ENCODE data around the gene FOXE1. TPM values are rescaled to one million over a fixed set of nuclear protein-coding genes. Genes with fewer than 3 reads are reported as not detected.

The FOXE1 gene
- total and polyA plus RNA-seq, 12 donors: 0.78 TPM; not detected in 11

DNA sequence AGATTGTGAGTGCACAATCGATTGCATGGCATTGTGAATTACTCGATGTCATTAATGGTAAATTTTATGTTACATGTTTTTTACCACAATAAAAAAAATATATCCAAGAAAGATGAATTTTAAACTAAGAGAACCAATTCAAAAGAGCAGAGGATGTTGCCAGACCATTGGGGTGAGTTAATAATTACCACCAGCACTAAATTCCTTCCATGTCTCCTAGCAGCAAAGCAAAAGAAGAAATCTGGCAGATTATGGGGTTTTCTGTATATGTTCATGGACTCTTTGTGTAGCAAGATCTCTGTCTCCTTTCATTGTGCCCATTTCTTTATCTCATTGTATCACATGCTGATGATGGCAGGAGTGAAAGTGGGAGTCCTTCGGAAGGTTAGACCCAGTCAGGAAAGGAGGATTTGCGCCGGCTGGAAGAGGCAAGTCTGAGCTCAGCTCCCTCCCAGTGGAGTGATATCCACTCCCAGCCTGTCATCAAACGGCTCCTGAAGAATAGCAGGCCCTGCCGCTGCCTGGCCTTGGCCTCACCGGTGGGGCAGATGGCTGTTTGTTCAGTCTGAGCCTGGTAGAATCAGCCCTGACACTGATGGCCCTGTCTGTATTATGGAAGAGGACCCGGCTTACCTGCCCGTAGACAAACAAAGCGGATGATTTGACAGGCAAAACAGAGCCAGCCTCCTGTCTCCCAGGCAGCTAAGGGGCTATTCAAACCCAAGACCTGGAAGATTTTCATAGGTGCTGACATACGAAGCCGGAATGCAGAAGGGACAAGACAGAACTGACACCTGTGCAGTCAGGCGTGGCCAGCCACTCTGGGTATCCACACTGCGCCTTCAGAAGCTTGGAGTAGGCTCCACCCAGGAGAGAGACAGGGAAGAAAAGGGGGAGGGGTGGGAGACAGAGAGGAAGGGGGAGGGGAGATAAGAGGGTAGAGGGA lies 21.9 kb upstream of the FOXE1 start:
- H3K27ac ChIP-seq: no peak overlapping the region
- DNase-seq: peak in 2 of 7 donors; percentile 14 to 21
- no peaks in the 10 kb centered on the region for H3K36me3 ChIP-seq (replicated peaks in 1 of 2)
- no peak overlapping the region for H3K4me3 ChIP-seq
- intact Hi-C loops (cut with DNase I): no loop called here
- whole genome bisulfite sequencing, 4 donors: 49 to 66% (median 58%) methylated on average over 10 to 15 of the region's 15 CpGs
- H3K4me1 ChIP-seq (replicated peaks in 1 of 2): no peaks in the 10 kb centered on the region
- TF ChIP-seq, protein P1, sequence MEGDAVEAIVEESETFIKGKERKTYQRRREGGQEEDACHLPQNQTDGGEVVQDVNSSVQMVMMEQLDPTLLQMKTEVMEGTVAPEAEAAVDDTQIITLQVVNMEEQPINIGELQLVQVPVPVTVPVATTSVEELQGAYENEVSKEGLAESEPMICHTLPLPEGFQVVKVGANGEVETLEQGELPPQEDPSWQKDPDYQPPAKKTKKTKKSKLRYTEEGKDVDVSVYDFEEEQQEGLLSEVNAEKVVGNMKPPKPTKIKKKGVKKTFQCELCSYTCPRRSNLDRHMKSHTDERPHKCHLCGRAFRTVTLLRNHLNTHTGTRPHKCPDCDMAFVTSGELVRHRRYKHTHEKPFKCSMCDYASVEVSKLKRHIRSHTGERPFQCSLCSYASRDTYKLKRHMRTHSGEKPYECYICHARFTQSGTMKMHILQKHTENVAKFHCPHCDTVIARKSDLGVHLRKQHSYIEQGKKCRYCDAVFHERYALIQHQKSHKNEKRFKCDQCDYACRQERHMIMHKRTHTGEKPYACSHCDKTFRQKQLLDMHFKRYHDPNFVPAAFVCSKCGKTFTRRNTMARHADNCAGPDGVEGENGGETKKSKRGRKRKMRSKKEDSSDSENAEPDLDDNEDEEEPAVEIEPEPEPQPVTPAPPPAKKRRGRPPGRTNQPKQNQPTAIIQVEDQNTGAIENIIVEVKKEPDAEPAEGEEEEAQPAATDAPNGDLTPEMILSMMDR (IDR thresholded peaks at IDR 0.05): no peak
- TF ChIP-seq POLR2A (IDR thresholded peaks at IDR 0.05): no peak
- no peaks in the 10 kb centered on the region for H3K27me3 ChIP-seq
- H3K9me3 ChIP-seq (replicated peaks in 1 of 3): peaks cover 0 to 10% (median 0%) of the 10 kb centered on the region in 3 donors

- DNase-seq: no peak
- no peak overlapping the region for H3K27ac ChIP-seq
- no peaks in the 10 kb centered on the region for H3K36me3 ChIP-seq (replicated peaks in 1 of 2)
- peaks cover 0 to 10% (median 0%) of the 10 kb centered on the region in 3 donors for H3K9me3 ChIP-seq (replicated peaks in 1 of 3)
- no peak for TF ChIP-seq POLR2A (IDR thresholded peaks at IDR 0.05)
- TF ChIP-seq, protein P1 (IDR thresholded peaks at IDR 0.05): no peak
- no peaks in the 10 kb centered on the region for H3K27me3 ChIP-seq
- intact Hi-C loops (cut with DNase I): no loop called here
- H3K4me3 ChIP-seq: no peak overlapping the region
- no peaks in the 10 kb centered on the region for H3K4me1 ChIP-seq (replicated peaks in 1 of 2)
- WGBS, 4 donors: 57 to 74% (median 68%) methylated on average over 8 to 10 of the region's 10 CpGs
Measured at GRCh38 chr9:97831843-97832636, 21.0 kb upstream of the FOXE1 start.

- DNase-seq: no peak
- Histone ChIP-seq H3K27me3 (peaks cover 26% of the 10 kb centered on the region), H3K9me3 (replicated peaks in 1 of 3) (no peaks in the 10 kb centered on the region), H3K36me3 (replicated peaks in 1 of 2) (no peaks in the 10 kb centered on the region), H3K4me3 (no peak overlapping the region), H3K27ac (no peak overlapping the region), H3K4me1 (replicated peaks in 1 of 2) (no peaks in the 10 kb centered on the region)
- no peak for TF ChIP-seq POLR2A (IDR thresholded peaks at IDR 0.05)
- TF ChIP-seq, protein P1 (IDR thresholded peaks at IDR 0.05): no peak
- intact Hi-C loops (cut with DNase I): no loop called here
Measured at GRCh38 chr9:97840521-97840920, 12.5 kb upstream of the FOXE1 start.

DNA sequence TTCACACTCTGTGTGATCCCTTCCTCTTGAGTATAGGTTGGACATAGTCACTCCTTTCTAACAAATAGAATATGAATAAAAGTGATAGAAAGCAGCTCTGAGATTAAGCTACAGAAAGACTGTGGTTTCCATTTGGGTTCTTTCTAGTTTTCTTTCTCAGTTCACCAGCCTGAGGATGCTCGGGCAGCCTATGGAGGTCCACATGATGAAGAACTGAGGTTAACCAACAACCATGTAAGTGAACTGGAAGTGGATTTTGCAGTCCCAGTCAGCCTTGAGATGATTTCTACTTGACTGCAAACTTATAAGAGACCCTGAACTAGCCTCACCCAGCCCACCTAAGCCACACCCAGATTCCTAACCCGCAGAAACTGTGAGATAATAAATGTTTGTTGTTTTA lies 10.1 kb upstream of the FOXE1 start:
- Histone ChIP-seq H3K4me3 (no peak overlapping the region), H3K9me3 (replicated peaks in 1 of 3) (no peaks in the 10 kb centered on the region), H3K27ac (no peak overlapping the region), H3K27me3 (peaks cover 47% of the 10 kb centered on the region), H3K36me3 (replicated peaks in 1 of 2) (no peaks in the 10 kb centered on the region), H3K4me1 (replicated peaks in 1 of 2) (no peaks in the 10 kb centered on the region)
- TF ChIP-seq, protein P1 (IDR thresholded peaks at IDR 0.05): no peak
- no peak for TF ChIP-seq POLR2A (IDR thresholded peaks at IDR 0.05)
- WGBS, 4 donors: 78 to 89% (median 82%) methylated on average over 2 of the region's 2 CpGs
- intact Hi-C loops (cut with DNase I): no loop called here
- no peak for DNase-seq
